ENCODE data around the gene BSND. TPM values are rescaled to one million over a fixed set of nuclear protein-coding genes. Genes with fewer than 3 reads are reported as not detected.
A peak's percentile ranks its signal among the peaks of the same experiment; 100 is the strongest.

The BSND gene
- total and polyA plus RNA-seq, 9 of the 15 experiments (the other 6 are each of a cell fraction or from before 2014, with no cell fraction given), result not detected

GRCh38 chr1:54965624-54966340 lies 33.0 kb upstream of the BSND start (continued):
- TF ChIP-seq ETV1 (tag; conservative IDR thresholded peaks at IDR 0.05; ENCODE audit: low read depth) (0 out of 2 replicates have a peak, but pooled peaks have one; percentile 46), RNF2 (IDR thresholded peaks at IDR 0.05) (no peak), ZNF507 (tag; conservative IDR thresholded peaks at IDR 0.05) (no peak), SREBF2 (CRISPR knock-in tag; IDR thresholded peaks at IDR 0.05) (no peak), STAG1 (CRISPR knock-in tag; IDR thresholded peaks at IDR 0.05; ENCODE audit: borderline replicate concordance) (no peak), SRSF7 (optimal IDR thresholded peaks at IDR 0.05; ENCODE audit: low read depth, low read length) (no peak), BRF2 (IDR thresholded peaks at IDR 0.05; ENCODE audit: borderline replicate concordance, insufficient read depth, insufficient read length) (no peak), TBP (optimal IDR thresholded peaks at IDR 0.05; ENCODE audit: low read depth, low read length) (no peak), ZNF134 (CRISPR knock-in tag; conservative IDR thresholded peaks at IDR 0.05) (peak; percentile 63; the same call in 1 of the 2 replicates), PKNOX1 (IDR thresholded peaks at IDR 0.05) (peak; percentile 76), BACH1 (tag; IDR thresholded peaks at IDR 0.05) (no peak), KLF6 (CRISPR knock-in tag; IDR thresholded peaks at IDR 0.05; ENCODE audit: borderline replicate concordance) (no peak), GABPA (tag; conservative IDR thresholded peaks at IDR 0.05; ENCODE audit: low read depth) (peak; percentile 50; the same call in 1 of the 2 replicates), CTCFL (IDR thresholded peaks at IDR 0.05; ENCODE audit: borderline replicate concordance, insufficient read depth, low read depth, low read length, poor library complexity, severe bottlenecking) (no peak), ZNF398 (CRISPR knock-in tag; IDR thresholded peaks at IDR 0.05) (no peak), SMAD2 (IDR thresholded peaks at IDR 0.05; ENCODE audit: low read depth, low read length) (no peak)
